ENCODE data around the gene BRIP1.

GRCh38 chr17:61799812-61800484, 63.4 kb downstream of the BRIP1 start:
- no peak for TF ChIP-seq NR3C1 (IDR thresholded peaks at IDR 0.05)
- no peak for TF ChIP-seq CEBPB (IDR thresholded peaks at IDR 0.05)
- no peak for TF ChIP-seq POLR2A (IDR thresholded peaks at IDR 0.05; ENCODE audit: low read length)
- no peak for TF ChIP-seq RNF2 (IDR thresholded peaks at IDR 0.05; ENCODE audit: borderline replicate concordance, low read depth)
- no peak for TF ChIP-seq CTCF (IDR thresholded peaks at IDR 0.05)
- no peak for TF ChIP-seq ZFP36 (IDR thresholded peaks at IDR 0.05; ENCODE audit: borderline replicate concordance, partially characterized antibody)
- TF ChIP-seq ZSCAN20 (CRISPR knock-in tag; IDR thresholded peaks at IDR 0.05): no peak
- no peak for TF ChIP-seq GATA3 (IDR thresholded peaks at IDR 0.05; ENCODE audit: borderline replicate concordance)
- TF ChIP-seq KDM1A (IDR thresholded peaks at IDR 0.05; ENCODE audit: low read depth): no peak
- no peak for TF ChIP-seq CHD2 (IDR thresholded peaks at IDR 0.05; ENCODE audit: low read length, partially characterized antibody)
- TF ChIP-seq MAFK (IDR thresholded peaks at IDR 0.05; ENCODE audit: partially characterized antibody): no peak
